HepG2 (cell line): Measurements from ENCODE around the gene LRP10. TPM values are rescaled to one million over a fixed set of nuclear protein-coding genes. Genes with fewer than 3 reads are reported as not detected.

ENCODE experiments used
- EEA1 ChIP-seq: sonication (generic); formaldehyde crosslinking; IDR thresholded peaks from 2 replicates; pipeline ENCODE4 v1.5.1; 2020; ENCODE audit warnings: mild to moderate bottlenecking, missing genetic modification reagents, borderline replicate concordance
- FOSL1 ChIP-seq: sonication (generic); formaldehyde crosslinking; IDR thresholded peaks from 2 replicates; pipeline ENCODE4 v1.9.0; 2021; ENCODE audit warnings: missing genetic modification reagents, borderline replicate concordance
- LRRFIP1 ChIP-seq: sonication (generic); formaldehyde crosslinking; conservative IDR thresholded peaks from 2 replicates; pipeline ENCODE4 v1.4.0; 2020; ENCODE audit warnings: missing genetic modification reagents
- MTA3 ChIP-seq: sonication (generic); formaldehyde crosslinking; IDR thresholded peaks from 2 replicates; pipeline ENCODE4 v1.4.0; 2020; ENCODE audit warnings: missing genetic modification reagents
- MXI1 ChIP-seq: IDR thresholded peaks from 3 replicates; pipeline ENCODE4 v1.6.1; 2012; ENCODE audit warnings: low read depth, low read length, inconsistent platforms, borderline replicate concordance
- ONECUT2 ChIP-seq: sonication (generic); formaldehyde crosslinking; IDR thresholded peaks from 2 replicates; pipeline ENCODE4 v1.4.0; 2020; ENCODE audit warnings: missing genetic modification reagents
- SP2 ChIP-seq: sonication (generic); formaldehyde crosslinking; IDR thresholded peaks from 2 replicates; pipeline ENCODE4 v1.5.1; 2020; ENCODE audit warnings: mild to moderate bottlenecking, missing genetic modification reagents
- TAF15 ChIP-seq: fragments of 200-400 bp; formaldehyde crosslinking; IDR thresholded peaks from one replicate; pipeline ENCODE4 v1.6.1; 2018; ENCODE audit warnings: mild to moderate bottlenecking, low read depth, low read length; ENCODE audit not compliant: poor library complexity, severe bottlenecking
- YY1 ChIP-seq: IDR thresholded peaks from 2 replicates; pipeline ENCODE4 v1.6.1; 2011; ENCODE audit warnings: low read length, low read depth, moderate library complexity, mild to moderate bottlenecking; ENCODE audit not compliant: insufficient read depth, insufficient replicate concordance
- ZNF251 ChIP-seq: sonication (generic); formaldehyde crosslinking; IDR thresholded peaks from 2 replicates; pipeline ENCODE4 v1.9.0; 2021; ENCODE audit warnings: mild to moderate bottlenecking, missing genetic modification reagents
- ZNF432 ChIP-seq: sonication (generic); formaldehyde crosslinking; IDR thresholded peaks from 2 replicates; pipeline ENCODE4 v1.5.0; 2020; ENCODE audit warnings: missing genetic modification reagents, mild to moderate bottlenecking, borderline replicate concordance
- ZNF572 ChIP-seq: sonication (generic); formaldehyde crosslinking; IDR thresholded peaks from 2 replicates; pipeline ENCODE4 v1.5.1; 2020; ENCODE audit warnings: mild to moderate bottlenecking, missing genetic modification reagents
- ZNF629 ChIP-seq: sonication (generic); formaldehyde crosslinking; conservative IDR thresholded peaks from 2 replicates; pipeline ENCODE4 v1.5.0; 2020; ENCODE audit warnings: missing genetic modification reagents
- ZNF776 ChIP-seq: sonication (generic); formaldehyde crosslinking; IDR thresholded peaks from 2 replicates; pipeline ENCODE4 v1.4.0; 2020; ENCODE audit warnings: mild to moderate bottlenecking, missing genetic modification reagents
- ZNF792 ChIP-seq: IDR thresholded peaks from 2 replicates; pipeline ENCODE4 v1.6.1; 2016
- polyA plus RNA-seq, 8 experiments: library from polyadenylated mRNA; depleted of rRNA in 3 of 8; stranded (reverse) in 7 of 8; unstranded in 1 of 8; fragments of >200 nt; fragmentation: Illumina TruSeq in 4 of 8; extraction: Trizol in 4 of 8; gene quantifications; 2 replicates each; pipeline versions ENCODE4 v1.2.1 to v1.2.3, GENCODE V29; 2011 to 2016; ENCODE audit warnings: low read depth in 4 of 8, missing spikeins in 1 of 8, mixed read lengths in 1 of 8; ENCODE audit not compliant: insufficient read depth in 1 of 8
- total RNA-seq, 5 experiments: library from RNA; depleted of rRNA; stranded (reverse); fragments of >200 nt; fragmentation: Illumina TruSeq; extraction: Trizol; gene quantifications; 2 replicates each; pipeline ENCODE4 v1.2.3, GENCODE V29; 2016; ENCODE audit warnings: low read depth in 1 of 5
- TF ChIP-seq, protein P1 (sequence below), 2 experiments: sonication (generic) in 1 of 2; formaldehyde crosslinking in 1 of 2; IDR thresholded peaks; 2 replicates each; pipeline versions ENCODE4 v1.4.0 to v1.6.1; 2018 to 2020; ENCODE audit warnings: missing genetic modification reagents in 2 of 2, borderline replicate concordance in 1 of 2, low read depth in 1 of 2, mild to moderate bottlenecking in 1 of 2, missing biosample characterization in 1 of 2
- TF ChIP-seq, protein P2 (sequence below): sonication (generic); formaldehyde crosslinking; IDR thresholded peaks from 2 replicates; pipeline ENCODE4 v1.4.0; 2020; ENCODE audit warnings: missing genetic modification reagents

The LRP10 gene
- total and polyA plus RNA-seq, 2 of the 13 experiments (the other 11 are each of a cell fraction or from before 2014, with no cell fraction given): 16.9 to 45.2 TPM

- no peak for TF ChIP-seq TAF15
- TF ChIP-seq ZNF251 (CRISPR knock-in tag): no peak
- TF ChIP-seq FOSL1 (CRISPR knock-in tag): no peak
- no peak for TF ChIP-seq SP2 (CRISPR knock-in tag)
- TF ChIP-seq MTA3: no peak
- no peak for TF ChIP-seq EEA1
- TF ChIP-seq ZNF776: no peak
- TF ChIP-seq, protein P1, sequence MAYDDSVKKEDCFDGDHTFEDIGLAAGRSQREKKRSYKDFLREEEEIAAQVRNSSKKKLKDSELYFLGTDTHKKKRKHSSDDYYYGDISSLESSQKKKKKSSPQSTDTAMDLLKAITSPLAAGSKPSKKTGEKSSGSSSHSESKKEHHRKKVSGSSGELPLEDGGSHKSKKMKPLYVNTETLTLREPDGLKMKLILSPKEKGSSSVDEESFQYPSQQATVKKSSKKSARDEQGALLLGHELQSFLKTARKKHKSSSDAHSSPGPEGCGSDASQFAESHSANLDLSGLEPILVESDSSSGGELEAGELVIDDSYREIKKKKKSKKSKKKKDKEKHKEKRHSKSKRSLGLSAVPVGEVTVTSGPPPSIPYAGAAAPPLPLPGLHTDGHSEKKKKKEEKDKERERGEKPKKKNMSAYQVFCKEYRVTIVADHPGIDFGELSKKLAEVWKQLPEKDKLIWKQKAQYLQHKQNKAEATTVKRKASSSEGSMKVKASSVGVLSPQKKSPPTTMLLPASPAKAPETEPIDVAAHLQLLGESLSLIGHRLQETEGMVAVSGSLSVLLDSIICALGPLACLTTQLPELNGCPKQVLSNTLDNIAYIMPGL (CRISPR knock-in tag; IDR thresholded peaks at IDR 0.05; ENCODE audit: borderline replicate concordance in 1 of 2, low read depth in 1 of 2): peak in 1 of 2 experiments; percentile 36; a peak in 1 of 4 replicates
- TF ChIP-seq ONECUT2 (CRISPR knock-in tag): no peak
- TF ChIP-seq ZNF792 (CRISPR knock-in tag): no peak
- TF ChIP-seq LRRFIP1 (CRISPR knock-in tag): no peak
- TF ChIP-seq MXI1: no peak
- TF ChIP-seq YY1: no peak
- no peak for TF ChIP-seq ZNF572 (CRISPR knock-in tag)
- no peak for TF ChIP-seq ZNF432
- TF ChIP-seq ZNF629: no peak
- TF ChIP-seq, protein P2, sequence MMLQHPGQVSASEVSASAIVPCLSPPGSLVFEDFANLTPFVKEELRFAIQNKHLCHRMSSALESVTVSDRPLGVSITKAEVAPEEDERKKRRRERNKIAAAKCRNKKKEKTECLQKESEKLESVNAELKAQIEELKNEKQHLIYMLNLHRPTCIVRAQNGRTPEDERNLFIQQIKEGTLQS: no peak
Observed at GRCh38 chr14:22838631-22839041, 32.9 kb upstream of the LRP10 start (continued).
